Thyroid gland (tissue), 4 donors: Measurements from ENCODE around the gene SPDYC.

Source experiments
- POLR2A ChIP-seq, 2 donors: fragments of 450-650 bp; IDR thresholded peaks; one replicate each; pipeline ENCODE4 v1.6.1; 2017; ENCODE audit warnings: antibody characterized with exemption in 2 of 2, mild to moderate bottlenecking in 2 of 2, moderate library complexity in 1 of 2
- TF ChIP-seq, protein P1 (sequence below), 6 experiments: fragments of 200-600 bp in 3 of 6; fragments of 450-650 bp in 3 of 6; sonication (generic) in 3 of 6; IDR thresholded peaks; one replicate each; pipeline ENCODE4 v1.5.1; 2016 to 2019; ENCODE audit warnings: antibody characterized with exemption in 6 of 6, mild to moderate bottlenecking in 2 of 6, inconsistent platforms in 1 of 6, moderate library complexity in 1 of 6

DNA sequence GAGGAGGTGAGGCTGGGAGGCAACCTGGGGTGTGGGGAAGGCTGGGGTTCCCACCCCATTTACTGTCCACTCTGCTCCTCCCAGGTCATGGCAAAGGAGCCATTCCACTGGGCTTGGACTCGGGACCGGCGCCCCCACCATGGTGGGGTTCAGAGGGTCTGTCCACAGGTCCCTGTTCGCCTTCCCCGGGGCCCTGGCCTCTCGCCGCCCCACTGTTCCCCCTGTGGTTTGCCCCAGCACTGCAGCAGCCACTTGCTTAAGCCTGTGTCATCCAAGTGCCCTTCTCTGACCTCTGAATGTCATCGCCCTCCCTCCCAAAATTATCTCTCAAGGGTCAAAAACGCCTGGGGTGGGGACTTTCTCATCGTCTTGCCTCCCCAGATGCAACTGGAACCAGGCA is 2.6 kb downstream of the SPDYC start:
- TF ChIP-seq, protein P1, sequence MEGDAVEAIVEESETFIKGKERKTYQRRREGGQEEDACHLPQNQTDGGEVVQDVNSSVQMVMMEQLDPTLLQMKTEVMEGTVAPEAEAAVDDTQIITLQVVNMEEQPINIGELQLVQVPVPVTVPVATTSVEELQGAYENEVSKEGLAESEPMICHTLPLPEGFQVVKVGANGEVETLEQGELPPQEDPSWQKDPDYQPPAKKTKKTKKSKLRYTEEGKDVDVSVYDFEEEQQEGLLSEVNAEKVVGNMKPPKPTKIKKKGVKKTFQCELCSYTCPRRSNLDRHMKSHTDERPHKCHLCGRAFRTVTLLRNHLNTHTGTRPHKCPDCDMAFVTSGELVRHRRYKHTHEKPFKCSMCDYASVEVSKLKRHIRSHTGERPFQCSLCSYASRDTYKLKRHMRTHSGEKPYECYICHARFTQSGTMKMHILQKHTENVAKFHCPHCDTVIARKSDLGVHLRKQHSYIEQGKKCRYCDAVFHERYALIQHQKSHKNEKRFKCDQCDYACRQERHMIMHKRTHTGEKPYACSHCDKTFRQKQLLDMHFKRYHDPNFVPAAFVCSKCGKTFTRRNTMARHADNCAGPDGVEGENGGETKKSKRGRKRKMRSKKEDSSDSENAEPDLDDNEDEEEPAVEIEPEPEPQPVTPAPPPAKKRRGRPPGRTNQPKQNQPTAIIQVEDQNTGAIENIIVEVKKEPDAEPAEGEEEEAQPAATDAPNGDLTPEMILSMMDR (IDR thresholded peaks at IDR 0.05): no peak
- no peak for TF ChIP-seq POLR2A (IDR thresholded peaks at IDR 0.05)
